DMS 273 (cell line): ENCODE results near the gene PSMD10.

Experiments
- DNase-seq: peaks from one replicate; lab custom pipeline; 2025; ENCODE audit not compliant: unreplicated experiment; lab: John Stamatoyannopoulos, UW

The PSMD10 gene

GRCh38 chrX:108091264-108091877 is at the start of gene PSMD10, which contains the start of gene ATG4A:
TSS of gene PSMD10 (minus strand) at chrX:108091542. CDS start at chrX:108091520, 22 bp downstream.
TSS of gene ATG4A (plus strand) at chrX:108091778. CDS start at chrX:108091827, 49 bp downstream.
- peak; percentile 98 for DNase-seq

GRCh38 chrX:108138814-108139702 is 47.7 kb upstream of the PSMD10 start:
- peak; percentile 26 for DNase-seq

GRCh38 chrX:108134724-108135123 is 43.4 kb upstream of the PSMD10 start:
- DNase-seq = peak; percentile 4

GRCh38 chrX:108132876-108133275 is 41.5 kb upstream of the PSMD10 start:
- DNase-seq = no peak

GRCh38 chrX:108132034-108132433 is 40.7 kb upstream of the PSMD10 start:
- DNase-seq = no peak

GRCh38 chrX:108131471-108131870 is 40.1 kb upstream of the PSMD10 start:
- no peak for DNase-seq

- DNase-seq = no peak
Observed at GRCh38 chrX:108130889-108131288, 39.5 kb upstream of the PSMD10 start.

GRCh38 chrX:108127152-108127551 is 35.8 kb upstream of the PSMD10 start:
- no peak for DNase-seq

GRCh38 chrX:108126661-108127060 is 35.3 kb upstream of the PSMD10 start:
- no peak for DNase-seq

- DNase-seq = no peak
Observed at GRCh38 chrX:108123591-108124366, 32.4 kb upstream of the PSMD10 start.

GRCh38 chrX:108122748-108123147 is 31.4 kb upstream of the PSMD10 start:
- DNase-seq = no peak

GRCh38 chrX:108121291-108121690 is 29.9 kb upstream of the PSMD10 start:
- DNase-seq = no peak

GRCh38 chrX:108117988-108118387 is 26.6 kb upstream of the PSMD10 start:
- no peak for DNase-seq

- DNase-seq = no peak
Observed at GRCh38 chrX:108114541-108114940, 23.2 kb upstream of the PSMD10 start.

GRCh38 chrX:108105473-108105872 is 14.1 kb upstream of the PSMD10 start:
- no peak for DNase-seq

GRCh38 chrX:108097380-108097779 is 6.0 kb upstream of the PSMD10 start:
- no peak for DNase-seq

GRCh38 chrX:108091878-108092291 is 543 bp upstream of the PSMD10 start:
- peak; percentile 82 for DNase-seq

GRCh38 chrX:108090491-108091263 is 665 bp downstream of the PSMD10 start:
- DNase-seq = peak; percentile 26

- DNase-seq = no peak
Observed at GRCh38 chrX:108088511-108088910, 2.8 kb downstream of the PSMD10 start.

GRCh38 chrX:108087792-108088191 is 3.5 kb downstream of the PSMD10 start:
- DNase-seq = no peak

- DNase-seq = no peak
Observed at GRCh38 chrX:108081110-108081509, 10.2 kb downstream of the PSMD10 start.
